ENCODE measurements around the gene BUD13. TPM values are rescaled to one million over a fixed set of nuclear protein-coding genes. Genes with fewer than 3 reads are reported as not detected.

BUD13 gene
- polyA plus RNA-seq, 1 donor (not counting 4 experiments of a cell fraction or from before 2014, with no cell fraction given) = 12.6 TPM

GRCh38 chr11:116811194-116811593 lies 38.4 kb upstream of the BUD13 start:
- Histone ChIP-seq H2AFZ (ENCODE audit: control insufficient read depth, low read length) (no peak overlapping the region), H3K27ac (ENCODE audit: control insufficient read depth, insufficient read depth, low read length) (no peak overlapping the region), H3K79me2 (ENCODE audit: control insufficient read depth, insufficient read depth, low read length) (no peaks in the 10 kb centered on the region), H3K4me3 (ENCODE audit: control insufficient read depth in 2 of 3, extremely low read depth in 1 of 3, insufficient read depth in 2 of 3, low read depth in 1 of 3, low read length in 3 of 3) (no peak overlapping the region), H4K20me1 (ENCODE audit: control insufficient read depth, extremely low read depth, insufficient read depth, low read length) (no peaks in the 10 kb centered on the region), H3K27me3 (ENCODE audit: control insufficient read depth, extremely low read depth, insufficient read depth, low read length) (no peaks in the 10 kb centered on the region), H3K36me3 (ENCODE audit: control insufficient read depth in 2 of 2, extremely low read depth in 1 of 2, insufficient read depth in 2 of 2, low read length in 2 of 2) (no peaks in the 10 kb centered on the region), H3K9me1 (ENCODE audit: control insufficient read depth, extremely low read depth, insufficient read depth, low read length) (no peaks in the 10 kb centered on the region), H3K9ac (ENCODE audit: control insufficient read depth, extremely low read depth, insufficient read depth, low read length) (no peak overlapping the region), H3K9me3 (ENCODE audit: control insufficient read depth, low read depth, low read length) (no peaks in the 10 kb centered on the region), H3K4me1 (ENCODE audit: control insufficient read depth, extremely low read depth, insufficient read depth, low read length) (no peaks in the 10 kb centered on the region), H3K4me2 (ENCODE audit: control insufficient read depth, extremely low read depth, insufficient read depth, low read depth, low read length) (no peak overlapping the region)
- FAIRE-seq = no peak
- TF ChIP-seq EZH2 (IDR thresholded peaks at IDR 0.05; ENCODE audit: low read length) = no peak
- dilution Hi-C loops (cut with MboI; ENCODE audit: extremely low pct_ligation_motif_present, low sequenced_read_pairs) = no loop called here
- no peak for DNase-seq (ENCODE audit: low read depth, low spot score)

DNA sequence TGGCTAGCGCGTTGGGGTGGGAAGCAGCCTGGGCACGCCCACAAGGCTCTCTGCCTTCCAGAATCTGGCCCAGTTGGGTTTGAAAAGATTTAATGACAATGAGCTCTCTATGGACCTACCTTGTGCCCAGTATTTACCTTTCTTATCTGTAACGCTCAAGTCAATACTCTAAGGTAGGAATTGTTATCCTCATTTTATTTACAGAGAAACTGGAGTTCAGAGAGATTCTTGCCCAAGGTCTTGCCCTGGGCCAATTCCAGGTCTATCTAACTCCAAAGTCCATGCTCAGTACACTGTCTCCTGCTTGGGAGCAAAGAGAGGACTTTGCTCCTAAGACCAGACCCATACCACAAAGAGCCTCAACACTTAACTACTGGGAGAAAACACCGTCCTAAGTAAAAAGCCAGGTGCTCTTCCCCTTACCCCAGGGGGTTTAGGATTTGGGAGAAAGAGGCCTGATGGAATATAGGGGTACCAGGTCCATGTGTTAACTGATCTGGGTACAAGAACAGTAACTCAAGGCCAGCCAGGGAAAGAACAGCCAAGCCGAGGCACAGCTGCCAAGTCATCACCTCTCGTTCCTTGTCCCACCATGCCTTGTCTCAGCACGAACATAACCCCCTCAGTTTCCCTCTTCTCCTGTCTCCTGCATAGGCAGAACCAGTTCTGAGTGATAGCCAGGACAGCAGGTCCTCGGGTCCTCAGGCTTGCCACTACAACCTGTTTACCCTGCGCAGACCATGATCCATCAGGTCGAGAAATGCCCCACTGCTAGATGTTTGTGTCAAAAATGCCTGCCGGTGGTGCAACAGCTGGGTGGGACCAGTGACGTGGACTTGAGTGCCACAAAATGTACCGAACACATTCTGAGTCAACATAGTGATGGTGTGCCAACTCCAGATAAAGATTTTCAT lies 35.7 kb upstream of the BUD13 start:
- H3K4me2 ChIP-seq (ENCODE audit: control insufficient read depth, extremely low read depth, insufficient read depth, low read depth, low read length) = no peak overlapping the region
- no peak for DNase-seq (ENCODE audit: low read depth, low spot score)

More for the DNA sequence above, 35.7 kb upstream of the BUD13 start:
- Histone ChIP-seq H3K9ac (ENCODE audit: control insufficient read depth, extremely low read depth, insufficient read depth, low read length) (no peak overlapping the region), H3K4me1 (ENCODE audit: control insufficient read depth, extremely low read depth, insufficient read depth, low read length) (no peaks in the 10 kb centered on the region), H3K27ac (ENCODE audit: control insufficient read depth, insufficient read depth, low read length) (no peak overlapping the region), H3K79me2 (ENCODE audit: control insufficient read depth, insufficient read depth, low read length) (no peaks in the 10 kb centered on the region), H3K27me3 (ENCODE audit: control insufficient read depth, extremely low read depth, insufficient read depth, low read length) (no peaks in the 10 kb centered on the region), H4K20me1 (ENCODE audit: control insufficient read depth, extremely low read depth, insufficient read depth, low read length) (no peaks in the 10 kb centered on the region), H2AFZ (ENCODE audit: control insufficient read depth, low read length) (no peak overlapping the region), H3K4me3 (ENCODE audit: control insufficient read depth in 2 of 3, extremely low read depth in 1 of 3, insufficient read depth in 2 of 3, low read depth in 1 of 3, low read length in 3 of 3) (no peak overlapping the region), H3K9me1 (ENCODE audit: control insufficient read depth, extremely low read depth, insufficient read depth, low read length) (no peaks in the 10 kb centered on the region), H3K9me3 (ENCODE audit: control insufficient read depth, low read depth, low read length) (no peaks in the 10 kb centered on the region), H3K36me3 (ENCODE audit: control insufficient read depth in 2 of 2, extremely low read depth in 1 of 2, insufficient read depth in 2 of 2, low read length in 2 of 2) (no peaks in the 10 kb centered on the region)
- no peak for FAIRE-seq
- dilution Hi-C loops (cut with MboI; ENCODE audit: extremely low pct_ligation_motif_present, low sequenced_read_pairs) = no loop called here
- TF ChIP-seq CTCF (optimal IDR thresholded peaks at IDR 0.05 in 1 of 3, IDR thresholded peaks at IDR 0.05 in 1 of 3, conservative IDR thresholded peaks at IDR 0.05 in 1 of 3; ENCODE audit: extremely low read depth in 1 of 3, insufficient read depth in 2 of 3, low read length in 3 of 3) (no peak), EZH2 (IDR thresholded peaks at IDR 0.05; ENCODE audit: low read length) (no peak)
